MM.1S (cell line): ENCODE measurements around the gene OLFML1.

ENCODE experiments used
- CTCF ChIP-seq: fragments of 300-600 bp; sonication (generic); IDR thresholded peaks from 2 replicates; pipeline ENCODE4 v1.5.1; 2016; ENCODE audit warnings: antibody characterized with exemption, low read length, mixed read lengths
- EZH2 ChIP-seq: fragments of 300-600 bp; sonication (generic); optimal IDR thresholded peaks from 2 replicates; pipeline ENCODE3; 2017; ENCODE audit warnings: low read depth, mild to moderate bottlenecking, antibody characterized with exemption, low read length, mixed read lengths
- EZH2phosphoT487 ChIP-seq: fragments of 300-600 bp; sonication (generic); IDR thresholded peaks from 2 replicates; pipeline ENCODE4 v1.6.1; 2018; ENCODE audit warnings: antibody characterized with exemption, low read length

- TF ChIP-seq CTCF (no peak), EZH2 (no peak), EZH2phosphoT487 (no peak)
Measured at GRCh38 chr11:7546324-7546791, 61.1 kb downstream of the OLFML1 start.
